Measurements from ENCODE around the gene ZNF488.

DNA sequence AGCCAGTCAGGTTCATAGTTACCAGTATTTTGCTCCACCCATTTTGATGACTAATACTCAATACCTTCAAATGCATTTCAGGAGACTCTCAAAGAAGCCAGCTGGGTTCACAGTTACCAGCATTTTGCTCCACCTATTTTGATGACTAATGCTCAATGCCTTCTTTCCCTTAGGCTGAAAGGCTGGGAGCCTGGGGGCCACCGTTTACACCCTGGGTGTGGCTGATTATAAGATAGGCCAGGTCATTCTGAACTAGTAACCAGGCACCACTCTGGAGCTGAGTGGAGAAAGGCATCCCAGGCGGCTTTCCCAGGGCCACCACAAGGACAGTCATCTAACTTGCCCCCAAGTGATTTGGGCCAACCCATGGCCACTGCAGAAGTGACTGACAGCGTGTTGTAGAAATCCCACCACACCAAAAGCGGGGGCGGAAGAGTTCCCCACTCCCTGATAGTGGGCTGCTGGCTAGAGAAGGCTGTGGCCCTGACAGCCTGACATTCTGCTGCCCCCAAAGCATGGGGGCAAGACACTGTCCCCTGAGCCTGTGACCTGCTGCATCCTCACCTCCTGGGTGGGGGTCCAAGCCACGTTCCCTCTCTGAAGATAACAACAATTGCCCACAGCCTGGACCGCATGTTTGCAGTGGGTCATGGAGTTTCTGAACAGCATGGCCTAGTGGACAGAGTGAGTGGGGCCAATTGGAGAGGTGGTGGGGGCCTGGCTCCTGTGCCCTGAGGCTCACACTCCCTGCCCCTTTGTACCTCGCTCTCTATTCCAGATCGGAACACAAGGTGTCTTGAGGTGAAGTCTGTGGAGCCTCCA is 23.0 kb upstream of the ZNF488 start:
- TF ChIP-seq, protein P1, sequence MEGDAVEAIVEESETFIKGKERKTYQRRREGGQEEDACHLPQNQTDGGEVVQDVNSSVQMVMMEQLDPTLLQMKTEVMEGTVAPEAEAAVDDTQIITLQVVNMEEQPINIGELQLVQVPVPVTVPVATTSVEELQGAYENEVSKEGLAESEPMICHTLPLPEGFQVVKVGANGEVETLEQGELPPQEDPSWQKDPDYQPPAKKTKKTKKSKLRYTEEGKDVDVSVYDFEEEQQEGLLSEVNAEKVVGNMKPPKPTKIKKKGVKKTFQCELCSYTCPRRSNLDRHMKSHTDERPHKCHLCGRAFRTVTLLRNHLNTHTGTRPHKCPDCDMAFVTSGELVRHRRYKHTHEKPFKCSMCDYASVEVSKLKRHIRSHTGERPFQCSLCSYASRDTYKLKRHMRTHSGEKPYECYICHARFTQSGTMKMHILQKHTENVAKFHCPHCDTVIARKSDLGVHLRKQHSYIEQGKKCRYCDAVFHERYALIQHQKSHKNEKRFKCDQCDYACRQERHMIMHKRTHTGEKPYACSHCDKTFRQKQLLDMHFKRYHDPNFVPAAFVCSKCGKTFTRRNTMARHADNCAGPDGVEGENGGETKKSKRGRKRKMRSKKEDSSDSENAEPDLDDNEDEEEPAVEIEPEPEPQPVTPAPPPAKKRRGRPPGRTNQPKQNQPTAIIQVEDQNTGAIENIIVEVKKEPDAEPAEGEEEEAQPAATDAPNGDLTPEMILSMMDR (IDR thresholded peaks at IDR 0.05) = no peak
- no peak for TF ChIP-seq POLR2AphosphoS5 (IDR thresholded peaks at IDR 0.05)
- TF ChIP-seq POLR2A (IDR thresholded peaks at IDR 0.05; ENCODE audit: low read depth) = no peak

Measured in esophagus muscularis mucosa (tissue), 3 donors.